GM21526 (cell line): ENCODE data around the gene GPHA2.

Source experiments
- ATAC-seq: cut with Tn5 transposase; IDR thresholded peaks from one replicate; pipeline ENCODE4 v1.9.1; 2021; ENCODE audit warnings: moderate library complexity; ENCODE audit not compliant: unreplicated experiment, low FRiP score

GPHA2 gene

DNA sequence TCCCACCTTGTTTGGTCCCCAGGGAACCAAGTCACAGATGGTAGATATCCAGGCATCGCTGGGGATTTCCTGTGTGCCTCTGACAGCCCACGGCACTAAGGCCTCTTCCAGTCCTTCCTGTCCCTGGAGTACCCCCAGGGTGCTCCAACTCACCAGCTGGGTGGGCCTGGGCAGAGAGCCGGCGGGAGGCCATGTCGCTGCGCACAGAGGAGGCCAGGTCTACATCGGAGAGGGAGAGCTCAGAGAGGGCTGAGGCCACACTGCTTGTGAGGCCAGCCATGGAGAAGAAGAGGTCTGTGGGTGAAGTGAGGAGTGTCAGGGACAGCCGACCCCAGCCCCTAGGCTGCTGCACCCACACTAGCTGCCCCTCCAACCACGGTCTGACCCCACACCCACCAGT lies 24.0 kb downstream of the GPHA2 start:
- ATAC-seq = no peak

DNA sequence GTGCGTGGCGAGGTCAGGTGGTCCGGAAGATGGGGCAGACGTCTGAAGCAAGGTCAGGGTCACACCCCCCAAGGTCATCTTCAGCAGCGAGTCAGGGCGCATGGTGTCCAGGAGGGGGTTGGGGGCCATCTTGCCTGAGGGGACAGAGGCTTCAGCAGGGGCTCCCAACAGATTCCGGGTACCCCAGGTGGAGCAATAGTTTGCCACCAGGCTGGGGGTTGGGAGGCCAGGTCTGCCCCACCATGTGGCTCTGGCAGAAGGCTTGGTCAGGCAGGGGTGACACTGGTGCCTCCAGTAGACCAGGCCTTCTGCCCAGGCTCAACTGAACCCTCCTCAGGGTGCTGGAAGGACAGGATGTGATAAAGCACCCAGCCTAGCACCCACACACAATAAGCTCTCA lies 24.6 kb downstream of the GPHA2 start:
- ATAC-seq = no peak

DNA sequence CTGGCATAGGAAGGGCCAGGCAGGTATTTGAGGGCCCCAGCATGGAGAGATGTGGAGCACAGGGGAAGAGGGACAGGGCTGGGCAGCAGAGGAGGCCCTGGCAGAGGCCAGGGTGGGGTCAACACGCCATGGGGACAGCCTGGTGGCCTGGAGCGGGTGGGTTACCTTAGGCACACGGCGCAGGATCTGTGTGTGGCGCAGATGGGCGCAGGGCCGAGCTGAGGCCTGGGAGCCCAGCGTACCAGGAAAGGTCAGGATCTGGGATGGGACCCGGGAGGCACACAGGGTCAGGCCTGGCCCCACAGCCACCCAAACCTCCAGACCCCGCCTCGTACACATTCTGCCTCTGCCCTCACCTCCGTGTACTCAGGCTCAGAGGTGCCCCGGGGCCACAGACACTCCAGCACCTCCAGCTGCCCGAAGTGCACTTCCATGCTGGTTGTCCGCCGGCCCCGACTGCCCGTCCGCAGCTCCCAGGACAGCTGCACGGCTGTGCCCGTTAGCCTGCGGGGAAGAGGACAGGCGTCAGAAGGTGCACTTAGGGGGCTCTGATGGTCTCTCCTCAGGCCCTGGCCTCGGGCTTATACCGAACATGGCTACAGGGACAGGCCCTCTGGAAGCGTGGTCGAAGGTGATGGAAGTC lies 25.1 kb downstream of the GPHA2 start:
- ATAC-seq = no peak

DNA sequence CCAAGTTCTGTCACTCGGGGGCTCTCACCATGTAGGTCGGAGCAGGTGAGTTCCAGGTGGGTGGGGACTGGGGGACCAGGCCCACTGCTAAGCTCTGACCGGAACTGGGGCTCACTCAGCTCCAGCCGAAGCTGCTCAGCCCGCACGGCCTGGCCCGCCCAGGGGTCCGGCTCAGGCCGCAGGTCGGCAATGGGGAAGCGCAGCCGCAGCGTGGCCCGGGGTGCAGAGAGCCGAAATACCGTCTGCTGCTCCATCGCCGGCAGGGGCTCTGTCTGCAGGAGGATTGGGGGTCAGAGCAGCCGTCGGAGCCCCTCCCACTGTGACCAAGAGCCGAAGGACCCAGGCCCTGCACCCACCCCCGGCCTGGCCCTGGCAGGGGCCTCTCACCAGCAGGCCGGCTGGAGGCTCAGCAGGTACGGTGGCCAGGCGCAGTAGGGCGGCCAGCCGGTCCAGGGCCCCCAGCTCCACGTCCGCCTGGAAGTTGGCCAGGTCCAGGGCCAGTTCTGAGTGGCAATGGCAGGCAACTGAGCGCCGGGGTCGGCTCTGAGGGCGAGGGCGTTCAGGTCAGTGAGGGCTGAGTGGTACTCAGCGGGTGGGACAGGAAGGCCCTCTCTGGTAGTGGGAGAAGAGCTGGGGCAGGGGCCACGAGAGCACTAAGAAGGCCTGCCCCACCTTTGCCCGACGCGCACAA lies 25.9 kb downstream of the GPHA2 start:
- ATAC-seq = no peak

DNA sequence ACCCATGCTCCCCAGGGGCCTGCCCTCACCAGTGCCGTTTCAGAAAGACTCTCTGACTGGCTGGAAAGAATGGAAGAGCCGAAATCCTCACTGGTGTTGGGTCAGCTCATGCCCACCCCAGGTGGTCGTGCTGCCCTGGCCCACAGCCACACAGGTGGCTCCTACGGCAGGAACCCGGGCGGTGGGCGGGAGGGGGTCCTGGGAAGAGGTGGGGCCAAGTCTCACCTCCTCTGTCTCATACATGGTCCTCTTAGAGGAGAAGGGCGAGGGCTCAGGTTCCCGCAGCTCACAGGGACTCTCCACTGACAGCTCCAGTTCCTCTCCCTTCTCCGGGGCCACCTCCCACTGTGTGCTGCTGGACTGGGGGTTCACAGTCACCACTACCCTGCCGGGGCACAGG lies 26.9 kb downstream of the GPHA2 start:
- no peak for ATAC-seq

DNA sequence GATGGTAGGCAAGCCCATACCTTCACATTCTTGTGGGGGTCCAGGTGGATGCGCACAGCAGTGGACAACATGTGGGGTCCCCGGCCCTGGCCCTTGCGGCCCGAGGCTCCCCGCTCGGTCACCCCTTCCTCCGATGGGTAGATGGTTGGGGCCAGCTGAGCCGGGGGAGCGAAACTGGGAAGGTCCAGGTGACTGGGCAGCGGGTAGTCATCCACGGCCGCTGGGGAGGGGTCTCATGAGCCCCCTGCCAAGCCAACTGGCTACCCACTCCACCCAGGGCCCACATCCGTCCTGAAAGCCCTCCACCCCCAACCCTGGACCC lies 29.4 kb downstream of the GPHA2 start:
- no peak for ATAC-seq

DNA sequence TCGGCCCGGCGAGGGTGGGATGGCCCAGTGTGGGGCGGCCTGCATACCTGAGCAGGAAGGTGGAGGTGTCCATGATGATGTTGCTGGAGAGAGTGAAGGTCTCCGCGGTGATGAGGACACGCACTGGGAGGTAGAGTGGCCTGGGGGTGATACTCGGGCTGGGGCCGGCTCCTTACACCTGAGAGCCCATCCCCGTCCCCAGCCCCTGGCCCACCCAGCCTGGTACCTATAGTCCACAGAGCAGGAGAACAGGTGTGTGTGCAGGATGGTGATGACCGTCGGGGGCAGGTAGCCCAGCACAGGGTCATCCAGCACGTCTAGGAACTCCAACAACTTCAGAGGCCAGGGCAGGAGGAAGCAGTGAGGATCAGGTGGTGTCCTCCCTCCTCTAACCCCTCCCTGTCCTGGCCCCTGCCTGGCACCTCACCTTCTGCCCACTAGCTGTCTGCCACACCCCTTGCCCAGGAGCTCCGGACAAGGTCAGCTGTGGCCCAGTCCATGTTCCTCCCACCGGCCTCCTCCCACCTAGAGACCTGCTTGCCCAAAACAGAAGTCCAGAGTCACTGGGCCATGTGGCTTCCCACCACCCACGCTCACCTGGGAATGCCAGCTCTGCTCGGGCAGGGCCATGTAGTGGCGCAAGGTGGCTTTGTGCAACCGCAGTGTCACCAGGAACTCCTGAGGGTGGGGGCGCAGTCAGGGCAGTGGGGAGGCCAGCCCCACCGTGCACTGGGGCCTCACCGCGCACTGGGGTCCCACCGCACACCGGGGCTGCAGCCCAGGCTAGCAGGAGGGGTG lies 30.0 kb downstream of the GPHA2 start:
- ATAC-seq = no peak

DNA sequence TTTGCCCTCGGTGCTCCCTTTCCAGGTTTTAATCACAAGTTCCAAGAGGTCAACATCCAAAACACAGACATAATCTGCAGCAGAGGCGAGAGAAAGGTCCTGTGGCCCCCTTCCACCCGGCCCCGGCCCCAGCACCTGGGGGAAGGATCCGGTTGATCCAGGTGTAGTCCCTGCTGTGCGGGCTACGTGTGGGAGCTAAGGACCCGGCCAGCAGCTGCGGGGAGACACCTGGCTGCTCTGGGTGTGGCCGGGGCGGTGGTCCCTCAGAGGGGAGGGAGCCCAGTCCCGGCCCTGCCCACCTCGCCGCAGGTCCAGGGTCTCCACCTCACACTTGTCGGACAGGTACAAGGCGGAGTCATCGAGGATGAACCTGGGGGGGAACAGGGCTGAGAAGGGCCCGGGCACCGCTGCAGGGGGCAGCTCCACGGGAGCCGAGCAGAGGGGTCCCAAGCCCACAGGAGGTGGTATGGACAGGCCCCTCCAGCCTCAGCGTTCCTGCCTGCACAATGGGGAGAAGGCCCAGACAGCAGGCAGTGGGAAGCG lies 32.3 kb downstream of the GPHA2 start:
- ATAC-seq = no peak

DNA sequence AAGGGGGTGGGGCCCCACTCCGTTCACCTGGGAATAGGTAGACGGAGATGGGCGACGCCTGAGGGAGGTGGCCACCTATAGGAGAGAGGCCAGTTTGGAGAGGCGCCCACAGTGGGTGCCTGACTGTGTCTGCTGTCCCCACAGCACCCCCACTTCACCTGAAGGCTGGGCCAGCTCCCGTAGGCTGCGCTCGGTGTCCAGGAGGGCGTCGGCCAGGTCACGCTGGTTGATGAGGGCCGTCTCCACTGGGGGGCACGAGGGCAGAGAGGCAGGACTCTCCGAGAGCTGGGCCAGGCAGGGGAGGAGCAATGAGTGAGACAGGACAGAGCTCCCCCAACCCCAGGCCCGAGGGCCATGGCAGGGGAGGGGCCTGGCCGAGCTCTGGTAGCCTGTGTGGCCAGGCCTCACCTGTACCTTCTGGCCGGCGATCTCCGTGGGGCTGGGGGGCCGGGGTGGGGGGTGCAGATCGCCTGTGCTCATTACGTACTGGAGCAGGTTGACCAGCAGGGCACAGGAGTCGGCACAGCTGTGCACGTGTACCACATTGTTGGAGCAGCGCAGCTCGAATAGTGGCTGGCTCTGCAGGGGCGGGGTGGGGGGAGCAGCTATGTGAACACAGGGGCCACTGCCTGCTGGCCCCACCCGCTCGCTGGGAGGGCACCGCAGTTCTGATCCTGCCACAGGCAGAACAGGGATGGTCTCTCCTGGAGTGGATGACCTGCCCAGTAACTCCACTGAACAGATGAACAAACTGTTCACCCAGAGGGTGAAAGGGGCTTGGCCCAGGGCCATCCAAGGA lies 33.4 kb downstream of the GPHA2 start:
- ATAC-seq = no peak

DNA sequence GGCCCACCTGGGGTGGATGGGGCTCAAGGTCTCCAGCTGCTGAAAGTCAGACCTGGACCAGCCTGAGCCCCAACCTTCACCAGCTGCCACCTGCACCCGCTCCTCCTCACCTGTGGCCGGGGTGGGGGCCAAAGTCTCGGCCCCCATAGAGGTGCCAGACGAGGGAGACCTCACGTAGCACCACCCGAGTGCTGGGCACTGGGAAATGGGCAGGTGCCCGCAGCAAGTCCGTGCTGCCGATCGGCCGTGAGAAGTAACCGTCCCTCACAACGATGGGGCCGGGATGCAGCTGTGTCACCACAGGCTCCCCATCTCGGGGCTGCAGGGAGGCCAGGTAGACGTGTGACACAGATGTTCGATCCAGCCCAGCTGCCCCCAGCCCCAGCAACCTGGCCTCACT lies 34.9 kb downstream of the GPHA2 start:
- no peak for ATAC-seq

DNA sequence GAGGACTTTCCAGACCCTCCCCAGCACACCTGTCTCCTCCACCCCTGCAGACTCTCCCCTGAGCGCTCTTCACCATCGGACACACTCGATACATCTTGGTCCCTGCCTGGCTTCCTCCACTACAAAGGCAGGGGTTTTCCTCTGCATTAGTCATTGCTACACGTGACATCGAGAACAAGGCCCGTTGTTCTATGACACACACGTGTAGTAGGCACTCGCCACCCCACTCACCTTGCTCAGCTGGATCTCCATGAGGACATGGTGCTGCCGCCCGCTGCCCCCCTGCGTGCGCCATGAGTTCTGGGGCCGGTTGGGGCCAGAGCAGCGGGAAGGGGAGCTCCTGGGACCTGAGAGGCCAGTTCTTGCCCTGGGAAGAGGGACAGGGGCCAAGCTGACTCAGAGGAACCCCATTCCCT lies 35.4 kb downstream of the GPHA2 start:
- ATAC-seq = no peak

DNA sequence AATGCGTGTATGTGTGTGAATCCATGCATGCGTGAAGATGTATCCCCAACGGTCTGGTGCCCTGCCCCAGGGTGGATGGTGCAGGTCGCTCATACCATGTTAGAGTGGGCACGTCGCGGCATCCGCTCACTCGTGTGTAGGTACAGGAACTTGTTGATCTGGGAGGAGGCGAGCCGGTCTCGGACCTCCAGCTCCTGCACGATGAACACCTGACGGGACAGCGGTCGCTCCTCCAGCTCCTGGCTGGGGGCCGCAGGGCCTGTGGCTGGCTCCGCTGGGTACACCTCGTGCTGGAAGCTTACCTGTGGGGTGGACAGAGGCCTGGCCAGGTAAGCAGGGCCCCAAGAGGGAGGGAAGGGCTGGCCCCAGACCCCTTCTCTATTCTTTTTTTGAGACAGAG lies 37.2 kb downstream of the GPHA2 start:
- no peak for ATAC-seq

DNA sequence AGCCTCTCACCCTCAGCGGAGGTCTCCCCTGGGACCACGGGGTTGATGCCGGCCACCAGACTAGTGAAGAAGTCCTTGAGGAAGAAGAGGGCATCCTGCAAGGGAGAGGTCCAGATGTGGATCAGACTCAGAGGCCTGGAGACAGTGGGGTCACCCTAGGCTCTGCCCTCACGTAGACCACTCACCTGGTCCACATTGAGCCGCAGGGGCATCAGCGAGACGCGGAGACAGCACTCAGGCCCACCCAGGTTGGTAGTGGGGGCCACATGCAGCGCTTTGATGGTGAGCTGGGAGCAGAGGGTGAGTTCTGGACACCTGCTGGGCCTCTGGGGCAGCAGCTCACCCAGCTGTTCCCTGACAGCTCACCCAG lies 37.6 kb downstream of the GPHA2 start:
- no peak for ATAC-seq

DNA sequence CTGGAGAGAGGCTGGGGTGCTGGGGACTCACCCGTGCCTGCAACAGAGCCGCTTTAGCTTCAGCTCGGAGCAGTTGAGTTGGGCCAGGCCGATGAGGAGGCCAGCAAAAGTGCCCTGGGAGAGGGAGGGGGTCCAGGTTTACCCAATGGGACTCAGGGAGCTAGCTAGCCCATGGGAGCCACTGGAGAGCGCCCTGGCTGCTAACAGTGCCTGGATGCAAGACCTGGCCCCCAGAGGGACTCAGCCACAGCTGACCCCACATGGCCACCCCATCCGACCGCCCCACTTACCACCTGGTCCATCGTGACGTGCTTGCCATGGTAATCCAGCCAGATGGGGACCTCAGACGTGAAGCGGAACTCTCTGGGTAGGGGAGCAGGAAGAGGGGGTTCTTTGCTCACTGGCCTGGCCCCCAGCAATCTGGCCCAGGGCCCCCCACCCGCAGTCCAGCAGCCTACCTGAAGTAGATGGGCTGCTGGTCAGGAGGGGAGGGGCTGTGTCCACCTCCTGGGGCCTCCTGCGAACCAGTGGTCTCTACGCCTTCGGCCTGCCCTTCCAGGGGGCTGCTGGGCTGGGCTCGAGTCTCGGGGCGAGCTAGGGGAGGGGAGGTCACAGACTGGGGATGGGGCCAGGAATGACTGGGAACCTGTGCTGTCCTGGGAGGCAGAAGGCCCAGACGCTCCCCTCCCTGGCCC lies 38.2 kb downstream of the GPHA2 start:
- ATAC-seq = no peak

DNA sequence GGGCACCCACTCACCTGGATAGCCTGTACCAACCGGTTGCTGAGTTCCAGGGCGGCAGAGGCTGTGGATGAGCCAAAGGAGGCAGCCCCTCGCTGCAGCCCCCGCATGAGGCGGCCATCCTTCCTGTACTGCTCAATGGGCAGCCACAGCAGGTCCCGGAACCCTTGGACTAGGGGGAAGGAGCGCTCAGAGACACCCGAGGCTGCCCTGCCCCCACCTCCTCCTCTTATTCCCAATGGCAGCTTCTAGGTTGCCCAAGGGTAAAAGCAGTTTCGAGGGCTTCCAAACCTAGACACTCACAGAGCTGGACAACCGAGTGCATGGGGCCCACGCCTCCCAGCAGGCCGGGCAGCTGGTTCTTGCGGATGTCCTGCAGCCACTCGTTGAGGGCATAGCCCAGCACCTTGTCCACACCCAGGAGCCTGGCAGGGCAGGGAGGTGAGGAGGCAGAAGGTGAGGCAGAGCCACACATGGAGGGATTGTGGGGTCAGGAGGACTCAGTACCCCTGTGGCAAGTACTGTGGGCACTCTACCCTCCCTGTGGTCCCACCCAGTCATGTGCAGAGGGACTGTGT lies 39.2 kb downstream of the GPHA2 start:
- ATAC-seq = no peak

DNA sequence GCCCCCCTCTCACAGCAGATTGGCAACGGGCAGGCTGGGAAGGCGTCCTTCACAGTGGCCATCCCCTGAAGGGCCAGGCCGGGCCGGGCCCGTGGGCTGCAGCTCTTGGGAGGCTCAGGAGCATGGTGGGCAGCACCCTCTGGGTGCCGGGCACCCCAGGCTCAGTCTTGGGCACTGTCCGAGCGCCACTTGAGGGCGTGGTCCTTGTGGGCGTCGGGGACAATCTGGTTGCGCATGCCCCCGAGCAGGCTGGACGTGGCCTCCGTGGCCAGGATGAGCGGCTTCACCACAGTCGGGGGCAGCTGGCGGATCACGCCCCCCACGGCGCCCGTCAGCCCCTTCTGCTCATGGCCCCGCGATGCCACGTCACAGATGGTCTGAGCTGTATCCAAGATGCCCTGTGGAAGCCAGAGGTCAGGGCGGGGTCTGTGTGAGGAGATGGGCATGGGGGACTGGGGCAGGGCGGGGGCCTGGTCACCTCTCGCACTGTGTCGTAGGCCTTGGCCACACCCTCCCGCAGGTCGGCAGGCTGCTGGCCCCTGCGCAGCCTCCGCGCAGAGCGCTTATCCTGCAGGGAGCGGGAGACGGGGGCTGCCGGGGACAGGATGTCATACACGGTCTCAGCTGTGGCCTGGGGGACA lies 40.8 kb downstream of the GPHA2 start:
- no peak for ATAC-seq

DNA sequence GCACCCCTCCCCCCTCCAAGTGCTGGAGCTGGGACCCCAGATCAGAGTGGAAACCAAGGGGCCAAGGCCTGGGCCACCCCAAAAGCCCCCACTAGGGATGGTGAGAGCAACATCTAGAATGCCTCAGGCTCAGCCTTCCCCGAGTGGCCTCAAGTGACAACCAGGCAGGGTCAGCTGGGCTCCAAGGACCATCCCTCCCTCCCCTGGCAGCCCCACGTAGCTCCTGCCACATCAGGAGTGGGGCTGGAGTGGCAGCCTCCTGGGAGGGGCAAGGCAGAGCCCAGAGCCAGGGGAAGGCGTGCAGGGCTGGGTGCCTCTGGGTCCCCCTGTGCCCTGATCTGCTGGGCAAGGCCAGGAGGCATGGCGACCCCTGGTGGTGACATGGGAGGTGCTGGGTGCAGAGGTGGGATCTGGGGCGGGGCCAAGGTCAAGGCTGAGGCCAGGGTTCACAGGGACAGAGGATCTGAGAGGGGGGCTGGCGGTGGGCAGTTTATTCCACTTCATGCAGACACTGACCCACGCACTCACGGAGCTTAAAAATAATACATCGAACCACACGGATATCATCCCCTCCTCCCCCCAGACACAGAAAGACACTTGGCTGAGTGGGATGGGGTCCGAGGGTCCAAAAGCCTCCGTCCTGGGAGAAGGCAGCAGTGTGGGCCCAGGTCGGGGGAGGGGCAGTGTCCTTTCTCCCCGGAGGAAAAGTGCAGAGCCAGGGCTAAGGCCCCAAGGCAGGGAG lies 41.5 kb downstream of the GPHA2 start:
- no peak for ATAC-seq

DNA sequence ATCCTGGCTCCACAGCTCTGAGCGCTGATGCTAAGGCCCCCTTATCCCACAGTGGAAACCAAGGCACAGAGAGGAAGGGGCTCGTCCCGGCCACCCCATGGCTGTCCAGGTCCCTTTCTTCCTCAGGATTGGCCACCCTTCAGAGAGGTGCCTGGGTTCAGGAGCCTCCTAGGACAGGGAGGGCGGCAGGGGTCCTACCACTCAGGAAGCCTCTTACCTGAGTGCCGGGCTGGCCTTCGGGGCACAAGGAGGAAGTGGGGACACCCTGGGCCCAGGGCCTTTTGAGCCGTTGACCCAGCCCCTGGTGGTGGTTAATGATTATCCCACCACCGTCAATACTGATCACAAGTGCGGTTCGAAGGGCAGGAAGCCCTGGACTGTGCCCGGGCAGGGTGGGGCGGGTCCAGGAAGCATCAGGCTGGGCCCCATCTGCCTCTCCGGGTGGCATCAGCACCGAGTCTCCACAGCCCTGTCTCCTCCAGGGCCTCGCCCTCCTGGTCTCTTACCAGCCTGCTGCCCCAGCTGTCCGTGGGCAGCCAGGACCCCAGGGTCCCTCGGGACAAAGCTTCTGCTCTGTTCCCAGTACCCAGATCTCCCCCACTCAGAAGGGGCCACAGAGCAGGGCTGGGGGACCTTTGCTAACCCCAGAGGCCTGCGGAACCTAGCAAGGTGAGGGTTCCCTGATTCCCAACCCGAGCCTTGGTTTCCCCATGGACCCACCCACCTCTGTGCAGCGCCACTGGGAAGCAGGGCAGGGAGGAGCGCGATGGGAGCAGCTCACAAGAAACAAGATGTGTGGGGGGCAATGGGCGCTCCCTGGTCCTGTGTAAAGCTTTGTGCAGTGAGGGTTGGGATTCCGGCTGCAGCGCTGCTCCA lies 42.3 kb downstream of the GPHA2 start:
- no peak for ATAC-seq
